Activated naive CD8-positive, alpha-beta T cell treated with anti-CD3 and anti-CD28 coated beads for 36 hours (primary cell): ENCODE measurements around the gene PLEKHH2. TPM values are rescaled to one million over a fixed set of nuclear protein-coding genes. Genes with fewer than 3 reads are reported as not detected.

ENCODE experiments used
- total RNA-seq, 2 experiments: library from RNA; stranded (reverse); gene quantifications; one replicate each; pipeline ENCODE4 v1.2.3, GENCODE V29; 2021

PLEKHH2 gene
- total RNA-seq, 2 experiments from 2014 or later: 0.64 to 0.89 TPM

Other genes starting within 250 kb of the PLEKHH2 start
- gene THADA, start 41.2 kb upstream of the PLEKHH2 start, total RNA-seq: 10 to 100 TPM; 34.5 to 35.2 TPM
- under 1 TPM; 0.18 to 0.31 TPM for gene C1GALT1C1L, start 39.2 kb downstream of the PLEKHH2 start, total RNA-seq
- gene DYNC2LI1, start 136.8 kb downstream of the PLEKHH2 start, total RNA-seq: 1 to 10 TPM; 9.6 to 10.0 TPM
- gene ABCG5, start 201.6 kb downstream of the PLEKHH2 start, total RNA-seq: not detected
- not detected for gene ABCG8, start 201.7 kb downstream of the PLEKHH2 start, total RNA-seq